ENCODE results near the gene LRRC8B.
A peak's percentile ranks its signal among the peaks of the same experiment; 100 is the strongest.

GRCh38 chr1:89615676-89616598 is 91.3 kb downstream of the LRRC8B start:
- TF ChIP-seq CTCF (conservative IDR thresholded peaks at IDR 0.05 in 1 of 2, IDR thresholded peaks at IDR 0.05 in 1 of 2; ENCODE audit: low read depth in 1 of 2, low read length in 2 of 2) (peak; percentile 6 to 31), EZH2 (IDR thresholded peaks at IDR 0.05; ENCODE audit: low read length, missing control alignments) (no peak)

Measured in fibroblast of lung (primary cell).